HG02943 (cell line): ENCODE measurements around the gene RFX3.

Experiments
- ATAC-seq: cut with Tn5 transposase; IDR thresholded peaks from one replicate; pipeline ENCODE4 v1.9.1; 2021; ENCODE audit warnings: mild to moderate bottlenecking, low read depth, moderate library complexity; ENCODE audit not compliant: unreplicated experiment

The RFX3 gene

DNA sequence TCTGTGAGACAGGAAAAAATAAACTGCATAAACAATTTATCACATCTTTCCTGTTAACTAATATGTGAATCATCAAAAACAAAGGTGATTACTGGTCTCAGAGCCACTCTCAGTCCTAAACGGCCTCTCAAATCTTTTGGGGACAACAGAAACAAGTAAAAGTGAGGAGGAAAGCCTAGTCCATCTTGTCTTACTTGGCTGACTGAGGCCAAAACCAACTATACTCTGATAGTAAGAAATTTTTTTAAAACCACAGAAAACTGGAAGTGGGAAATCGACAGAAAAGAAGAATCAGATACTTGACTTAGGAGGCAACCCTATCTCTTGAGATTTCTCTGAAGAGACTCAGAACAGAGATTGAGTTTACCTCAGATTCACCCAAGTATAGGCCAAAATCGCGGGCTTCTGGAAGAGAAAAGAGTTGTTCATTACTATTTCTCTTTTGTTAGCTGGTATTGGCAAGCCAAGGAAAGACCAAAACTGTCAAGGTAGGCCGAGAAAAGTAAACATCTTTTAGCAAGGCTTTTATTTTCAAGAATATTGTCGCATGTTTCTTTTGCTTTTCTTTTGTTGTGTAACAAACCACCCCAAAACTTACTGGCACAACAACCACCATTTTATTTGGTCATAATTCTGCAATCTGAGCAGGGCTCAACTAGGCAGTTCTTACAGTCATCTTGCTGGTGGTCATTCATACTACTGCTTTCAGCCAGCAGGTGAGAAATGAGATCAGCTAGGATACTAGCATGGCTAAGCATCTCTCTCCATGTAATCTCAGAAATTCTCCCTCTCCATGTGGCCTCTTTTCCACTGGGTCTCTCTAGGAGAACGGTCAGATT lies 46.1 kb downstream of the RFX3 start:
- no peak for ATAC-seq

GRCh38 chr9:3478549-3478953 lies 47.2 kb downstream of the RFX3 start:
- no peak for ATAC-seq

DNA sequence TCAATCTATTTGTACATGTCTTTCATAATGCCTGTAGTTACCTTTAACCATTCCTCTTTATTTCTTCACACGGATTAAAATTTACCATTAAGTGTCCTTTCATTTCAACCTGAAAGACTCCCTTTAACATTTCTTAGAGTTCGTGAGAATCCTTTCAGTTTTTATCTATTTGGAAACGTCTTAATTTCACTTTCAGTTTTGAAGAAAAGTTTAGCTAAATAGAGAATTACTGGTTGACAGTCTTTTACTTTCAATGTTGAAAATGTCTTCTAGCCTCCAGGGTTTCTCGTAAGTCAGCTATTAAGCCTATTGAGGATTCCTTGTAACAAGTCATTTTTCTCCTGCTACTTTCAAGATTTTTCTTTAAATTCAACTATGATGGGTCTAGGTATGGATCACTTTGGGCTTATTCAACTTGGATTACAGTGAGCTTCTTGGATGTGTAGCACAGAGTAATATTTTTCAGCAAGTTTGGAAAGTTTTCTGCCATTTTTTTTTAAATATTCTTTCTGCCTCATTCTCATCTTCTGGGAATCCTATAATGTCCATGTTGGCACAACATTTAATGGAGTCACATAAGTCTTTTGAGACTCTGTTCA lies 48.5 kb downstream of the RFX3 start:
- ATAC-seq, result no peak

- no peak for ATAC-seq
Measured at GRCh38 chr9:3475300-3476020, 50.3 kb downstream of the RFX3 start.

- ATAC-seq, result no peak
Measured at GRCh38 chr9:3474821-3475220, 51.0 kb downstream of the RFX3 start.

DNA sequence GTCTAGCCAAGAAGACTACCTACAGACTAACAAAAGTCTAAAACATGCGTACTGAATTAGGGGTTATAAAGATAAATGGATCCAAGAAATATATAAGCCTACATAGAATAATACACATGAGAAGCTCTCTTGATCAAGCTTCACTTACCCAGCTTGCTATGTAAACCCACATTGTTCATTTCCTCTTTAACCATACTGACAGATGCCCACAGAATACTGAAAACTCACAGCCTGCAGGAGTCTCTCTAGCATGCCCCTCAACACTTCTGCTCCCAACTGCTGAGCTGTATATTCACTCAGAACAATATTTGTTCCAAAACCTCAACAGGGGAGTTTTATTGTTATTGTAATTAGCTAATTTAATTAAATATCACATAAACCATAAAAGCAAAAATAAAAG lies 52.4 kb downstream of the RFX3 start:
- no peak for ATAC-seq

DNA sequence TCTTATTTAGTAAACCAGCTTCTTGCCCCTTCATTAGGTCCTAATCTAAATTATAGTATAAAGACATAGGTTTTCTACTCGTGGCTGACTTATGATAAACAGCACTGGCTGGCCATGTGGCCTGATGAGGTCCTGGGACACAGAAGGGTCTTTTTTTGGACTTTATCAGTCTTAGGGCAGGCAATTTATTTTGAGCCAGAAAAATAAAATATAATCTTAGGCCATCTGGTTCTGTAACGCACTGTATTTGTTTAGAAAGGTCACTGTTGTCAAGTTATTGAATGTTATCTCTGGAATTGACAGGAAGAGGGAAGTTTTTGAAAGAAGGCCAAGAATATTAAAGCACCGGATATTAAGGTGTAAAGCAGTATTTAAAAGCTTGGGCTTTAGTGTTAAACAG lies 53.9 kb downstream of the RFX3 start:
- no peak for ATAC-seq

- ATAC-seq, result no peak
Measured at GRCh38 chr9:3468421-3469205, 57.2 kb downstream of the RFX3 start.

- peak; percentile 98 for ATAC-seq
Measured at GRCh38 chr9:3467593-3468219, 58.1 kb downstream of the RFX3 start.

GRCh38 chr9:3464033-3464638 lies 61.7 kb downstream of the RFX3 start:
- no peak for ATAC-seq

- no peak for ATAC-seq
Measured at GRCh38 chr9:3458806-3459475, 66.9 kb downstream of the RFX3 start.

DNA sequence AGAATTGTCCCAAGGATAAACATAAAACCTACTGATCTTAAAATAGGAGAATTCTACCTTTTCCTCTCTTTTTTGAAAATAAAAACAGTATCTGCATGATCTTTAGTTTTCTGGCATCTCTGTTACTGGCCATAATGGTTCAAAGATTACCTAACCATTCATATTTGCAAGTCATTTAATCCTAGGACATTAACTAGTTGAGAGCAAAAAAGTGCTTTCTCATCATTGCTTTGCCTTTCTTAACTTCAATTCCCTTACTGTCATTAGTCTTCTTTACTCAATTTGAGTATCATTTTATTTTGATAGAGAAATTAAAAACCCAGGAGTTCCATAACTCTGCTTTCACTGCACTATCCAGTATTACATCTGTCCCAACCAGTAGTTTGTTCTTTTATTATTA lies 68.6 kb downstream of the RFX3 start:
- ATAC-seq, result no peak

DNA sequence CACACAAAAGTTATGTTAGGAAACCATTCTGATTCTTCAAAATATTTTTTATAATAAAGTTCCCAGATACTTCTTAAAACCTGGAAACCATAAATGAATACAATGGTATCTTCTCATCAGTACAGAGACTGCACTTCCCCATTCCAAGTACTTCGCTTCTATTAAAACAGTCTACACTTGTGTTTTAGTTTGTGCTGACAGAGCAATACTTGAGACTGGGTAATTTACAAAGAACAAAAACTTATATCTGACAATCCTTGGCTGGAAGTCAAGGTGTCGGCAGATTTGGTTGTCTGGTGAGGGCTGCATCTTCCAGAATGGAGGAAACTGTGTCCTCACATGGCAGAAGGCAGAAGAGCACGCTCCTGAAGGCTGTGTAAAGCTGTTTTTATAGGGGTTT lies 70.1 kb downstream of the RFX3 start:
- no peak for ATAC-seq

GRCh38 chr9:3455094-3455493 lies 70.7 kb downstream of the RFX3 start:
- no peak for ATAC-seq

- no peak for ATAC-seq
Measured at GRCh38 chr9:3451956-3452355, 73.8 kb downstream of the RFX3 start.

GRCh38 chr9:3447788-3448187 lies 78.0 kb downstream of the RFX3 start:
- no peak for ATAC-seq

DNA sequence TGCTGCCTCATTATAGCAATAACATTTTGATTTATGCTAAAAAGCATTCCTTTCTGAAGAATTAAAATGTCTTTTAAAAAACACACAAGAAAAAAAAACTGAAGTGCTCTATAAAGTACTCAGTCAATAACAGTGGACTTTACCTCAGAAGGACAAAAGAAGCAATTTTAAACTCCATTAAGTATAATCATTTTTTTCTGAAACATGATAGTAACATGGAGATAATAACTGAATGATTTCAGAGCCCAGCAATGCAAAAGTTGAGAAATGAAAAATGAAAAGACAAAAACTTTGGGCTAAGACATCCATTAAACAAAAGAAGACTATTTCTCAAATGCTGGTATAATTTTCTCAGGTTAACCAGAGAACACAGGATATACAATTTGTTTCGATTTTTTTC lies 78.7 kb downstream of the RFX3 start:
- no peak for ATAC-seq

DNA sequence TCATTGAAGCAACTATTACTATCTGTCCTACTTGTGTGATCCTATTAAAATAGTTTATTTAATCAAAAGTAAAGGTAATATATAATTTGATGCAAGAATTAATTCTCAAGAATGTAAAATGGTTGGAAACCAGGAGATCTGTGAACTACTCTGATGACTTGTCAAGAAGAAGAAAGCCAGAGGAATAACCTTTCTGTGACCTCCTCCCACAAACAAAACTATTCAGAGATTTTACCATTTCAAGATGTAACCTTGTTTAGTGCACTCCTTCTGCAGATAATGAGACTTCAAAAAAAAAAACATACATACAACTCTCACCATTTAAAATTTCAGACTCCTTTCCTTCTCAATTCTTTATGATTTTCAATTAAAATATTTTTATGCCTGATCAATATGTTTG lies 79.5 kb downstream of the RFX3 start:
- no peak for ATAC-seq

DNA sequence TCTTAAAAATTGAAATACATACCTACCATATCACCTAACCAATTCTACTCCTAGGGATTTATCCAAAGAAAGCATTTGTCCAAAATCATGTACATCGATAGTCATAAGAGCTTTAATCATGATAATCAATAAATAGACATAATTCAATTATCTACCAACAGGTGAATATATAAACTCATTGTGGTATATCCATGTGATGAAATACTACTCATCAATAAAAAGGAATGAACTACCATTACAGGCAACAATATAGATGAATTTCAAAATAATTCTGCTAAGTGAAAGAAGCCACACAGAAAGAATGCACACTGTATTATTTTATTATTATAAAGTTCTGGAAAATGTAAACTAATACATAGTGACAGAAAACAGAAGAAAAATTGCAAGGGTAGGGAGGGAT lies 81.8 kb downstream of the RFX3 start:
- no peak for ATAC-seq
